ENCODE measurements around the gene CELF5.

Gene CELF5

DNA sequence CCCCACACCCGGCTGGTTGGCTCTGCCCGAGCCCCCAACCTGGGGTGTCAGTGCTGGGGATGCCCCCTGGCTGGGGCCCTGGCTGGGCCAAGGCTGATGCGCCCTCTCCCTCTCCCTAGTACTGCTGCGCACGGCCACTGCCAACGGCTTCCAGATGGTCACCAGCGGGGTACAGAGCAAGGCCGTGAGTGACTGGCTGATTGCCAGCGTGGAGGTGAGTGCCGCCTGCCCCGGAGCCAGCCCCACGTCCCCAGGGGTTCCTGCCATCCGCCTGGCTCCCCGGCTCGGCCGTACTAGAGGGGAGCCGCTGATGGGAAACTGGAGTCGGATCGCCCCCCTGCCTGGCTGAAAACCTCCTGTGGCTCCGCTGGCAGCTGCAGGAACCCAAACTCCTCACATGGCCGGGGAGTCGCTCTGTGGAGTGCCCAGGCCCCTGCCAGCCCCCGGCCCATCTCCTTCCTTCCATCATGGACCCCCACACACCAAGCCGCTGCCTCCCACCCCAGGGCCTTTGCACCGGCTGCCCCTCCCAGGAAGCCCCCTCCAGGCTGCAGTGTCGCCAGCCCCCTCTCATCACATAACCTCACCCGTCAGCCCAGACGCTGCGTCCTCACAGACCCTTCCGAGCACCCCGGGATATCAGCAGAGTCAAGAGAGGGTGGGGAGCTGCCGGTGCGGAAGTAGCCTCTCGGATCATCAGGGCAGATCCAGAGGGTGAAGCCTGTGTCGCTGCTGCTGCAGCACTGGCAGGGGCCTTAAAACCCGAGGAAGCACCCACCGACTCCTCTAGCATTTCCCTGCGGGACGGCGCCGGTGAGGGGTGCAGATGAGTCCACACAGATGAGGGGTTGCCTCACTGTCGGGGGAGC lies 28.2 kb upstream of the CELF5 start:
- CTCF ChIA-PET = interaction anchor here (0.6 kb wide), 2 partner anchors 32 to 276 kb away, joined by 3 read pairs; no protein-coding TSS in a partner anchor
- TF ChIP-seq BCL11A (tag by site-specific recombination; IDR thresholded peaks at IDR 0.05; ENCODE audit: low read depth) (no peak), ZBTB8A (tag by site-specific recombination; IDR thresholded peaks at IDR 0.05) (no peak), ZNF670 (tag by site-specific recombination; IDR thresholded peaks at IDR 0.05; ENCODE audit: low read depth) (no peak), ZNF311 (tag by site-specific recombination; IDR thresholded peaks at IDR 0.05; ENCODE audit: borderline replicate concordance) (no peak), ZNF423 (tag by site-specific recombination; IDR thresholded peaks at IDR 0.05) (no peak), ZNF155 (tag by site-specific recombination; IDR thresholded peaks at IDR 0.05) (no peak), ZNF704 (tag by site-specific recombination; IDR thresholded peaks at IDR 0.05) (no peak), REPIN1 (tag by site-specific recombination; IDR thresholded peaks at IDR 0.05; ENCODE audit: low read depth) (no peak), ZNF544 (tag by site-specific recombination; IDR thresholded peaks at IDR 0.05) (no peak), HOXA7 (CRISPR knock-in tag; IDR thresholded peaks at IDR 0.05; ENCODE audit: borderline replicate concordance) (no peak), ZIC2 (tag by site-specific recombination; IDR thresholded peaks at IDR 0.05) (peak; percentile 50; the same call in 1 of the 2 replicates), ZNF623 (tag by site-specific recombination; IDR thresholded peaks at IDR 0.05) (peak; percentile 90)

GRCh38 chr19:3196933-3197205 lies 27.6 kb upstream of the CELF5 start:
- Histone ChIP-seq H3K4me1 (ENCODE audit: control insufficient read depth, insufficient read depth, low read length) (no peaks in the 10 kb centered on the region), H3K36me3 (ENCODE audit: control insufficient read depth in 2 of 2, insufficient read depth in 1 of 2, low read length in 2 of 2) (peaks cover 0 to 57% of the 10 kb centered on the region in 2 experiments; a peak in 2 of 3 replicates), H3K9me3 (ENCODE audit: control insufficient read depth, insufficient read depth, low read depth, low read length) (no peaks in the 10 kb centered on the region), H3K27ac (ENCODE audit: extremely low read depth, low read depth, low read length) (no peak overlapping the region), H3K4me3 (ENCODE audit: low read depth, low read length) (no peak overlapping the region)
- CTCF ChIA-PET = interaction anchor here (0.6 kb wide), 2 partner anchors 11 to 275 kb away, joined by 3 read pairs; no protein-coding TSS in a partner anchor
- POLR2A ChIA-PET = no interaction called here
- TF ChIP-seq ZNF549 (tag by site-specific recombination; IDR thresholded peaks at IDR 0.05) (no peak), ZBTB49 (tag by site-specific recombination; IDR thresholded peaks at IDR 0.05; ENCODE audit: low read depth) (no peak), ZNF24 (tag by site-specific recombination; IDR thresholded peaks at IDR 0.05) (no peak), ZNF223 (tag by site-specific recombination; IDR thresholded peaks at IDR 0.05) (no peak), GFI1B (tag by site-specific recombination; IDR thresholded peaks at IDR 0.05) (no peak), ZNF658 (tag by site-specific recombination; IDR thresholded peaks at IDR 0.05) (no peak), HOXD13 (CRISPR knock-in tag; IDR thresholded peaks at IDR 0.05; ENCODE audit: borderline replicate concordance) (no peak), ZNF521 (tag by site-specific recombination; IDR thresholded peaks at IDR 0.05) (no peak), KLF8 (tag by site-specific recombination; IDR thresholded peaks at IDR 0.05) (no peak), ZNF350 (tag by site-specific recombination; IDR thresholded peaks at IDR 0.05) (no peak), ZNF501 (tag by site-specific recombination; IDR thresholded peaks at IDR 0.05) (no peak)
- TF ChIP-seq, protein P1, sequence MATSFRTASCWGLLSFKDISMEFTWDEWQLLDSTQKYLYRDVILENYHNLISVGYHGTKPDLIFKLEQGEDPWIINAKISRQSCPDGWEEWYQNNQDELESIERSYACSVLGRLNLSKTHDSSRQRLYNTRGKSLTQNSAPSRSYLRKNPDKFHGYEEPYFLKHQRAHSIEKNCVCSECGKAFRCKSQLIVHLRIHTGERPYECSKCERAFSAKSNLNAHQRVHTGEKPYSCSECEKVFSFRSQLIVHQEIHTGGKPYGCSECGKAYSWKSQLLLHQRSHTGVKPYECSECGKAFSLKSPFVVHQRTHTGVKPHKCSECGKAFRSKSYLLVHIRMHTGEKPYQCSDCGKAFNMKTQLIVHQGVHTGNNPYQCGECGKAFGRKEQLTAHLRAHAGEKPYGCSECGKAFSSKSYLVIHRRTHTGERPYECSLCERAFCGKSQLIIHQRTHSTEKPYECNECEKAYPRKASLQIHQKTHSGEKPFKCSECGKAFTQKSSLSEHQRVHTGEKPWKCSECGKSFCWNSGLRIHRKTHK (tag by site-specific recombination; IDR thresholded peaks at IDR 0.05) = no peak

More for the DNA sequence above, 28.2 kb upstream of the CELF5 start:
- no peak overlapping the region for H3K4me3 ChIP-seq (ENCODE audit: low read depth, low read length)
- peaks cover 0 to 56% of the 10 kb centered on the region in 2 experiments; a peak in 2 of 3 replicates for H3K36me3 ChIP-seq (ENCODE audit: control insufficient read depth in 2 of 2, insufficient read depth in 1 of 2, low read length in 2 of 2)
- H3K9me3 ChIP-seq (ENCODE audit: control insufficient read depth, insufficient read depth, low read depth, low read length) = no peaks in the 10 kb centered on the region
- POLR2A ChIA-PET = no interaction called here
- no peak overlapping the region for H3K27ac ChIP-seq (ENCODE audit: extremely low read depth, low read depth, low read length)
- no peaks in the 10 kb centered on the region for H3K4me1 ChIP-seq (ENCODE audit: control insufficient read depth, insufficient read depth, low read length)
